H1 (cell line): ENCODE results near the gene ZNF614. TPM values are rescaled to one million over a fixed set of nuclear protein-coding genes. Genes with fewer than 3 reads are reported as not detected.

Experiments
- CEBPB ChIP-seq: IDR thresholded peaks from 2 replicates; pipeline ENCODE4 v1.6.1; 2012; ENCODE audit warnings: low read depth, low read length
- PHF8 ChIP-seq: fragments of 200-600 bp; sonication (generic); conservative IDR thresholded peaks from 2 replicates; pipeline ENCODE4 v1.7.1; 2012; ENCODE audit warnings: low read depth, mild to moderate bottlenecking, inconsistent platforms, low read length, moderate library complexity
- SIRT6 ChIP-seq: IDR thresholded peaks from one replicate; pipeline ENCODE4 v1.7.1; 2012; ENCODE audit warnings: low read length, inconsistent platforms
- SUZ12 ChIP-seq: fragments of 200-600 bp; sonication (generic); IDR thresholded peaks from 2 replicates; pipeline ENCODE4 v1.6.1; 2012; ENCODE audit warnings: mild to moderate bottlenecking, inconsistent platforms, low read length, moderate library complexity, mixed read lengths
- polyA plus RNA-seq, 7 experiments: library from polyadenylated mRNA; depleted of rRNA in 3 of 7; stranded (reverse) in 5 of 7; unstranded in 2 of 7; fragments of >200 nt in 5 of 7; fragments of 200-250 nt in 2 of 7; gene quantifications; 1 replicate in 5 of 7; 2 replicates in 1 of 7; 4 replicates in 1 of 7; pipeline versions ENCODE4 v1.2.1 to v1.2.3, GENCODE V29; 2011 to 2013; ENCODE audit warnings: missing spikeins in 2 of 7, mixed read lengths in 2 of 7
- total RNA-seq: library from RNA; stranded (reverse); fragmentation: NEBNext Ultra II Directional; extraction: Animal tissue kit (Norgen Biotek cat#: 25700); gene quantifications from 2 replicates; pipeline ENCODE4 v1.2.1, GENCODE V29; 2021

Gene ZNF614
- total and polyA plus RNA-seq, 2 of the 8 experiments (the other 6 are each of a cell fraction or from before 2014, with no cell fraction given) = 4.7 to 18.7 TPM

DNA sequence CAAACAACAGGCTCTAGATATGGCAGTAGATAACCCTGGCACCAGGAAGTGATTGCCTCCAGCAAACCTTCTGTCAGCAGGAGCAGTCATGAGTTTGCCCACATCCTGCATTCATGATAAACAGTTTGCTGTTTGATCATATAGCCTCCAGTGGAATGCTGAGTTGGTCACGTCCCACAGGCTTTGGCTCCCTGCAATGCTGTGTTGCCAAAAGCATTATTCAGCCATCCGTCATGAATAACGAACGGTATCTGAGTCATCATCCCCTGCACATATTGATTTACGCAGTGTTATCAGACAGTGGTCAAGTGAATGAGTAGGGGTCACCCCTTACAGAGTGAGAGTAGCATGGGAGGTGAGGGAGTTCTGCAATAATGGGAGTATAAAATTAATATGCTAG, 42.3 kb upstream of the ZNF614 start (continued):
- TF ChIP-seq PHF8 (no peak), SIRT6 (no peak), SUZ12 (no peak), CEBPB (no peak)
